ENCODE results near the gene PKIG.

GRCh38 chr20:44646641-44647274 is 64.4 kb downstream of the PKIG start:
- no peak for TF ChIP-seq POLR2A (IDR thresholded peaks at IDR 0.05)
- TF ChIP-seq CTCF (IDR thresholded peaks at IDR 0.05 in 4 of 5, conservative IDR thresholded peaks at IDR 0.05 in 1 of 5): no peak

Measured in gastrocnemius medialis (tissue), 4 donors.